Activated T-cell treated with anti-CD3 and anti-CD28 coated beads, Interleukin-2, amount 50 U/mL, for 72 hours (primary cell): Measurements from ENCODE around the gene RHOF. TPM values are rescaled to one million over a fixed set of nuclear protein-coding genes. Genes with fewer than 3 reads are reported as not detected.
"Not testable (repeated sequence)": the region's sequence is repeated elsewhere in the genome, so short reads cannot be mapped to it uniquely, and the experiment has no call there.

Experiments
- ATAC-seq, 2 donors: fragments of 150-1000 bp; cut with Tn5 transposase; replicated peaks in 1 of 2; 2 replicates each; pipeline ENCODE4 v1.10.0; 2021; ENCODE audit warnings: moderate library complexity in 2 of 2, mild to moderate bottlenecking in 1 of 2
- DNase-seq, 2 donors: peaks; one replicate each; pipeline ENCODE4 v3.0.0; 2021 to 2022; ENCODE audit warnings: mixed read lengths in 1 of 2
- H3K27ac Mint-ChIP-seq: one replicate; pipeline ENCODE4 v1.8.0; 2022; ENCODE audit warnings: mild to moderate bottlenecking, moderate library complexity, mixed read lengths
- H3K27me3 Mint-ChIP-seq: one replicate; pipeline ENCODE4 v1.8.0; 2022; ENCODE audit warnings: low read depth, mixed read lengths
- H3K36me3 Mint-ChIP-seq, 2 donors: one replicate each; pipeline ENCODE4 v1.8.0; 2022; ENCODE audit warnings: mixed read lengths in 2 of 2, mild to moderate bottlenecking in 1 of 2; ENCODE audit not compliant: insufficient read depth in 2 of 2
- H3K4me1 Mint-ChIP-seq: one replicate; pipeline ENCODE4 v1.8.0; 2022; ENCODE audit warnings: low read depth, mixed read lengths
- H3K4me3 Mint-ChIP-seq, 2 donors: one replicate each; pipeline ENCODE4 v1.8.0; 2022; ENCODE audit warnings: mild to moderate bottlenecking in 2 of 2, mixed read lengths in 2 of 2, moderate library complexity in 2 of 2
- H3K9me3 Mint-ChIP-seq, 2 donors: one replicate each; pipeline ENCODE4 v1.8.0; 2022; ENCODE audit warnings: mixed read lengths in 2 of 2
- total RNA-seq, 2 donors: library from RNA; stranded (reverse); gene quantifications; one replicate each; pipeline ENCODE4 v1.2.3, GENCODE V29; 2022

Gene RHOF
- total RNA-seq, 2 donors from 2014 or later: 154 to 165 TPM

DNA sequence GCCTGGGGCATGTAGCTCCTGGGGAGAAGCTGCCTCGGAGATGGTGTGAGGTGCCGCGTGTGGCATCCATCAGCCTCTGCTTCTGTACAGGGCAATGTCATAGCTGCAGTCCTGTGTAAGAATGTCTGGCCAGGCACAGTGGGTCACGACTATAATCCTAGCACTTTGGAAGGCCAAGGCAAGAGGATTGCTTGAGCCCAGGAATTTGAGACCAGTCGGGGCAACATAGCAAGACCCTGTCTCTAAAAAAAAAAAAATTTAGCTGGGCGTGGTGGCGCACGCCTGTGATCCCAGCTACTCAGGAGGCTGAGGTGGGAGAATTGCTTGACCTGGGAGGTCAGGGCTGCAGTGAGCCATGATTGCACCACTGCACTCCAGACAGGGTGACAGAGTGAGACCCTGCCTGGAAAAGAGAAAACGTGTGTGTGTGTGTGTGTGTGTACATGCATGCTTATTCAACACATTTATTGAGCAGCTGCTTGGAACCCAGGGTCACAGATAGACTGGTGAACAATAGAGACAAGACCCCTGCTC lies 24.1 kb downstream of the RHOF start:
- ATAC-seq (no peak), DNase-seq (no peak)
- H3K4me1 Mint-ChIP-seq: peaks cover 7% of the 10 kb centered on the region
- H3K27me3 Mint-ChIP-seq: no peaks in the 10 kb centered on the region
- no peak overlapping the region for H3K4me3 Mint-ChIP-seq
- no peaks in the 10 kb centered on the region for H3K9me3 Mint-ChIP-seq
- no peak overlapping the region for H3K27ac Mint-ChIP-seq
- H3K36me3 Mint-ChIP-seq: peaks cover 0 to 2% of the 10 kb centered on the region in 2 donors

DNA sequence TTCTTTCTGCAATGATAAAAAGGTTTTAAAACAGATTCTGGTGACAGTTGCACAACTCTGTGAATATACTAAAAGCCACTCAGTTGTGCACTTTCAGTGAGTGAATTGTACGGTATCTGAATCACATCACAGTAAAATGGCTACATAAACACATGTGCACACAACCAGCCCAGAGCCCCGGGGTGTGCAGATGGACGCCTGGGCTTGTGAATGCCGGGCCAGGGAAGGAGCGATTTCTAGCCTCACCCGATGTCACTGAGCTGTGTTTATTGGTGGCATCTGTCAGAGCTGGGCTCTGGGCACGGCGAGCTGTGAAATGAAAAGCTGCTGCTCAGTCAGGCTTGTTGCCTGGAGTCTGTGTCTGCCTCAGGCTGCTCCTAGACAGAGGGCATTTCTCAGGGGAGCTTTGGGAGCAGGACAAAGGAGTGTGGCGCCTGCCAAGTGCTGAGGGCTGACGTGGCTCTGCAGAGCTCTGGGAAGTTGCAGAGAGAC lies 25.9 kb downstream of the RHOF start:
- Mint-ChIP-seq H3K4me3 (no peak overlapping the region), H3K27ac (no peak overlapping the region), H3K27me3 (no peaks in the 10 kb centered on the region), H3K36me3 (peaks cover 0 to 2% of the 10 kb centered on the region in 2 donors), H3K4me1 (no peaks in the 10 kb centered on the region), H3K9me3 (no peaks in the 10 kb centered on the region)
- ATAC-seq (no peak), DNase-seq (no peak)

GRCh38 chr12:121766290-121767039 lies 27.0 kb downstream of the RHOF start:
- no peaks in the 10 kb centered on the region for H3K4me1 Mint-ChIP-seq
- ATAC-seq (peak in 1 of 2 donors; percentile 38), DNase-seq (no peak)
- H3K27me3 Mint-ChIP-seq: no peaks in the 10 kb centered on the region
- no peak overlapping the region for H3K27ac Mint-ChIP-seq
- H3K36me3 Mint-ChIP-seq: no peaks in the 10 kb centered on the region
- no peak overlapping the region for H3K4me3 Mint-ChIP-seq
- no peaks in the 10 kb centered on the region for H3K9me3 Mint-ChIP-seq

DNA sequence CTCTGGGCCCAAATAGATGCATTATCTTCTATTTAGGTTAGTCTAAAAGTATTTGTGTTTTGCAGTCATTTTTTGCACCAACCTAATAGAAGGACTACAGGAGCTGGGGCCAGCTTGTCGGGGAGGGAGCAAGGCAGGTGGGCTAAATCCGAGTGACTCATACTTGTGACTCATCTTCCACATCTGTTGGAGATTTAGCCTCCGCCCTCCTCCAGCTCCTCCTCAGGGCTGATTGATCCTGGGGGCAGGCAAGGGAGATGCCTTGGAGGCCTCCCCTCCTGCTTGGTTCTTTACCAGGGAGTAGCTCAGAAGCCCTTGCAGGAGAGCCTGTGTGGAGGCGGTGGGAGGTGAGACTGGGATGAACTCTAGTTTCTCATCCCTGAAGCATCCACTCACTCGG lies 27.9 kb downstream of the RHOF start:
- DNase-seq (no peak), ATAC-seq (no peak)
- Mint-ChIP-seq H3K27me3 (no peaks in the 10 kb centered on the region), H3K36me3 (no peaks in the 10 kb centered on the region), H3K9me3 (no peaks in the 10 kb centered on the region), H3K27ac (no peak overlapping the region), H3K4me3 (no peak overlapping the region), H3K4me1 (no peaks in the 10 kb centered on the region)

GRCh38 chr12:121764808-121765207 lies 28.7 kb downstream of the RHOF start:
- Mint-ChIP-seq H3K27me3 (no peaks in the 10 kb centered on the region), H3K27ac (no peak overlapping the region), H3K4me3 (no peak overlapping the region), H3K36me3 (no peaks in the 10 kb centered on the region), H3K9me3 (no peaks in the 10 kb centered on the region), H3K4me1 (no peaks in the 10 kb centered on the region)
- ATAC-seq (no peak), DNase-seq (no peak)

DNA sequence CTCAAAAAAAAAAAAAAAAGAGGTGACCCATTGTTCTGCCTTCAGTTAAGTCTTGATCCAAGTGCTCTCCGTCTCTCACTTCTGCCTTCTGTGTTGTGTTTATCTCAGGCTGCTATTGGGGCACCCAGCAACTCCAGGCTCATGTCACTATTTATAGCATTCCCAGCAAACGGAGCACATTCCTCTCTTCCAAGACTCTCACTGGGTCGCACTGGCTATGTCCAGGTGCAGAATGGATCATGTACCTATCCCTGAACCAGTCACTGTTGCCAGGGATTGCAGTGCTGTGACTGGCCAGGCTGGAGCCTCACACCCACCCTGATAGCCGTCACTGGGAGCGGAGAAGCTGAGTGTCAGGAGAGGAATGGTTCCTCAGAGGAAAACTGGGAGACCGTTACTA lies 31.2 kb downstream of the RHOF start:
- no peak for ATAC-seq
- no peaks in the 10 kb centered on the region for H3K27me3 Mint-ChIP-seq

GRCh38 chr12:121758536-121758935 lies 35.0 kb downstream of the RHOF start:
- not testable (repeated sequence) for H3K27me3 Mint-ChIP-seq, DNase-seq, H3K27ac Mint-ChIP-seq, H3K36me3 Mint-ChIP-seq, H3K4me3 Mint-ChIP-seq, H3K9me3 Mint-ChIP-seq, ATAC-seq
- peaks cover 15% of the 10 kb centered on the region for H3K4me1 Mint-ChIP-seq

More for the DNA sequence above, 31.2 kb downstream of the RHOF start:
- Mint-ChIP-seq H3K4me3 (no peak overlapping the region), H3K27ac (no peak overlapping the region), H3K36me3 (no peaks in the 10 kb centered on the region), H3K9me3 (no peaks in the 10 kb centered on the region), H3K4me1 (no peaks in the 10 kb centered on the region)
- no peak for DNase-seq

- peaks cover 0 to 2% of the 10 kb centered on the region in 2 donors for H3K36me3 Mint-ChIP-seq
- H3K4me3 Mint-ChIP-seq: no peak overlapping the region
- H3K27ac Mint-ChIP-seq: no peak overlapping the region
- ATAC-seq (no peak), DNase-seq (no peak)
- peaks cover 15% of the 10 kb centered on the region for H3K4me1 Mint-ChIP-seq
- H3K9me3 Mint-ChIP-seq: no peaks in the 10 kb centered on the region
- H3K27me3 Mint-ChIP-seq: no peaks in the 10 kb centered on the region
Measured at GRCh38 chr12:121755591-121755990, 37.9 kb downstream of the RHOF start.

DNA sequence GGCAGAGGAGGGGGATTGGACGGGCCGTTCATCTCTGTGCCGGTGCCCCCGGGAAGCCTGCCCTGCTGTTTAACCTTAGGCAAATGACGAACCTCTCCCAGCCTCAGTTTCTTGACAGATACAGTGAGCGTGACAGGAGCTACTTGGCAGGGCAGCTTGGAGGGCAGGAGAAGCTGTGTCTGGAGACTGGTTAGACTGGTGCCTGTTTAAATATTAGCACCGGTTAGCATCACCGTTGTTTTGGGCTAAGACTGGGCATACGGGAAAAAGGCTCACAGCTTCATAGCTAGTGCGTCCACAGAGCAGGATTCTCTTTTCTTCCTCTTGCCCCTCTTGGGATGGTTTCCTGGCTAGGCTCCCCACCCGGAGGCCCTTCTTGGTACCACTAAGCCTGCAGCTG lies 38.7 kb downstream of the RHOF start:
- H3K27me3 Mint-ChIP-seq: no peaks in the 10 kb centered on the region
- H3K4me1 Mint-ChIP-seq: peaks cover 15% of the 10 kb centered on the region
- H3K9me3 Mint-ChIP-seq: no peaks in the 10 kb centered on the region

GRCh38 chr12:121753844-121754264 lies 39.6 kb downstream of the RHOF start:
- Mint-ChIP-seq H3K4me3 (no peak overlapping the region), H3K4me1 (peaks cover 22% of the 10 kb centered on the region), H3K9me3 (no peaks in the 10 kb centered on the region), H3K36me3 (peaks cover 0 to 4% of the 10 kb centered on the region in 2 donors), H3K27ac (no peak overlapping the region), H3K27me3 (no peaks in the 10 kb centered on the region)
- ATAC-seq: no peak
- DNase-seq: no peak

More for the DNA sequence above, 38.7 kb downstream of the RHOF start:
- no peak for ATAC-seq
- peaks cover 0 to 2% of the 10 kb centered on the region in 2 donors for H3K36me3 Mint-ChIP-seq
- no peak overlapping the region for H3K4me3 Mint-ChIP-seq
- no peak overlapping the region for H3K27ac Mint-ChIP-seq
- DNase-seq: no peak

DNA sequence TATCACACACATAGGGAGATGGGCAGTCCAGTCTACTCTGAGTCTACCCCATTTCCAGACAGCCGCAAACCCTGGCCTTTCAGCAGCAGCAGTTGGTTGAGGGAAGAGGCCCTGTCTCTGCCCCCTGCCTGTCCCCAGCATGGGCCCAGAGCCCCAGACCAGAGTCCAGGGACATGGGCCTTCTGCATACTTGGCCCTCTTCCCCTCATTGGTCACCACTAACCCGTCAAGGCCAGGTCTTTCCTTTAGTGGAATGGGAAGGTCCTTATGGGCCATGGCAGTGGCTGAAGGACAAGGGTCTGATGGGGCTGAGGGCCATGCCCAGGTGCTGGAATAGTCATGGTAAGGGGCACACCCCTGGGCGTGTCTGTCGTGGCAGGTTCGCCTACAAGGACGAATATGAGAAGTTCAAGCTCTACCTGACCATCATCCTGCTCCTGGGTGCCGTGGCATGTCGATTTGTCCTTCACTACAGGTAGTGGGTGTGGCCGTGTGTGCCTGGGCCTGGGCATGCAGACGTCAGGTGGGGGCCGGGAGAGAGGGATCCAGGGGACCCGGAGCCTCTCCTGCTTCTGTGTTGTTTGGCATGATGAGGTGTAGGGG lies 41.6 kb downstream of the RHOF start:
- Mint-ChIP-seq H3K36me3 (peaks cover 0 to 4% of the 10 kb centered on the region in 2 donors), H3K4me3 (no peak overlapping the region), H3K27me3 (no peaks in the 10 kb centered on the region), H3K4me1 (peaks cover 28% of the 10 kb centered on the region), H3K9me3 (no peaks in the 10 kb centered on the region), H3K27ac (no peak overlapping the region)
- DNase-seq (no peak), ATAC-seq (no peak)

GRCh38 chr12:121751034-121751433 lies 42.5 kb downstream of the RHOF start:
- no peaks in the 10 kb centered on the region for H3K27me3 Mint-ChIP-seq

DNA sequence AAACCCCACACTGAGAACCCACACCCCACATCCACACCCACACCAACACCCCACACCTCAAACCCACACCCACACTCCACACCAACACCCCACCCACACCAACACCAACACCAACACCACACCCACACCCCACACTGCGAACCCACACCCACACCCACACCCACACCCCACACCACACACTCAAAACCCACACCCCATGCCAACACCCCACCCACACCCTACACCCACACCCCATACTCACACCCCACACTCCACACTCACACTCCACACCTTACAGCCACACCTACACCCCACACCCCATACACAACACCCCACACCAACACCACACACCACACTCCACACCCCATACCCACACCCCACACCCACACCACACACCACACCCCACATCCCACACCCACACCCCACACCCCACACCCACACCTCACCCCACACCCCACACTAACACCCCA lies 43.0 kb downstream of the RHOF start:
- H3K9me3 Mint-ChIP-seq: no peaks in the 10 kb centered on the region
- H3K4me1 Mint-ChIP-seq: peaks cover 15% of the 10 kb centered on the region
- peaks cover 0 to 2% of the 10 kb centered on the region in 2 donors for H3K36me3 Mint-ChIP-seq
- no peak overlapping the region for H3K4me3 Mint-ChIP-seq
- DNase-seq (no peak), ATAC-seq (no peak)
- no peaks in the 10 kb centered on the region for H3K27me3 Mint-ChIP-seq
- no peak overlapping the region for H3K27ac Mint-ChIP-seq

More at GRCh38 chr12:121751034-121751433, 42.5 kb downstream of the RHOF start:
- no peak for DNase-seq
- no peaks in the 10 kb centered on the region for H3K9me3 Mint-ChIP-seq
- H3K4me1 Mint-ChIP-seq: peaks cover 20% of the 10 kb centered on the region
- H3K4me3 Mint-ChIP-seq: no peak overlapping the region
- H3K36me3 Mint-ChIP-seq: peaks cover 0 to 2% of the 10 kb centered on the region in 2 donors
- ATAC-seq: no peak
- H3K27ac Mint-ChIP-seq: no peak overlapping the region
